Gastroesophageal sphincter (tissue), 3 donors: ENCODE results near the gene TNFSF10.

Experiments
- CTCF ChIP-seq, 4 experiments: fragments of 200-600 bp in 2 of 4; fragments of 450-650 bp in 2 of 4; sonication (generic) in 1 of 4; IDR thresholded peaks; one replicate each; pipeline ENCODE4 v1.5.1; 2017 to 2019; ENCODE audit warnings: antibody characterized with exemption in 4 of 4, mild to moderate bottlenecking in 2 of 4, moderate library complexity in 2 of 4
- POLR2A ChIP-seq, 2 donors: fragments of 450-650 bp; IDR thresholded peaks; one replicate each; pipeline ENCODE4 v1.6.1; 2017; ENCODE audit warnings: antibody characterized with exemption in 2 of 2, mild to moderate bottlenecking in 2 of 2, moderate library complexity in 1 of 2
- POLR2AphosphoS5 ChIP-seq: sonication (generic); formaldehyde crosslinking; IDR thresholded peaks from one replicate; pipeline ENCODE4 v1.6.1; 2017; ENCODE audit warnings: antibody characterized with exemption

GRCh38 chr3:172514678-172515077, 8.6 kb downstream of the TNFSF10 start:
- TF ChIP-seq POLR2A (IDR thresholded peaks at IDR 0.05), result no peak
- no peak for TF ChIP-seq CTCF (IDR thresholded peaks at IDR 0.05)
- TF ChIP-seq POLR2AphosphoS5, result no peak
